Sigmoid colon (tissue), 4 donors: ENCODE results near the gene RPL7A.

ENCODE experiments used
- EP300 ChIP-seq, 4 donors: sonication (generic); formaldehyde crosslinking; IDR thresholded peaks; one replicate each; pipeline ENCODE4 v1.6.1; 2017; ENCODE audit warnings: antibody characterized with exemption in 4 of 4
- POLR2A ChIP-seq, 2 donors: fragments of 450-650 bp; IDR thresholded peaks; one replicate each; pipeline ENCODE4 v1.6.1; 2016; ENCODE audit warnings: antibody characterized with exemption in 2 of 2, mild to moderate bottlenecking in 2 of 2, moderate library complexity in 2 of 2
- POLR2AphosphoS5 ChIP-seq, 4 donors: sonication (generic); formaldehyde crosslinking; IDR thresholded peaks; one replicate each; pipeline ENCODE4 v1.6.1; 2017; ENCODE audit warnings: antibody characterized with exemption in 4 of 4
- TF ChIP-seq, protein P1 (sequence below), 4 experiments: fragments of 450-650 bp in 3 of 4; fragments of 200-600 bp in 1 of 4; IDR thresholded peaks; one replicate each; pipeline ENCODE4 v1.5.1; 2016 to 2019; ENCODE audit warnings: antibody characterized with exemption in 4 of 4, mild to moderate bottlenecking in 3 of 4, moderate library complexity in 2 of 4

- TF ChIP-seq, protein P1, sequence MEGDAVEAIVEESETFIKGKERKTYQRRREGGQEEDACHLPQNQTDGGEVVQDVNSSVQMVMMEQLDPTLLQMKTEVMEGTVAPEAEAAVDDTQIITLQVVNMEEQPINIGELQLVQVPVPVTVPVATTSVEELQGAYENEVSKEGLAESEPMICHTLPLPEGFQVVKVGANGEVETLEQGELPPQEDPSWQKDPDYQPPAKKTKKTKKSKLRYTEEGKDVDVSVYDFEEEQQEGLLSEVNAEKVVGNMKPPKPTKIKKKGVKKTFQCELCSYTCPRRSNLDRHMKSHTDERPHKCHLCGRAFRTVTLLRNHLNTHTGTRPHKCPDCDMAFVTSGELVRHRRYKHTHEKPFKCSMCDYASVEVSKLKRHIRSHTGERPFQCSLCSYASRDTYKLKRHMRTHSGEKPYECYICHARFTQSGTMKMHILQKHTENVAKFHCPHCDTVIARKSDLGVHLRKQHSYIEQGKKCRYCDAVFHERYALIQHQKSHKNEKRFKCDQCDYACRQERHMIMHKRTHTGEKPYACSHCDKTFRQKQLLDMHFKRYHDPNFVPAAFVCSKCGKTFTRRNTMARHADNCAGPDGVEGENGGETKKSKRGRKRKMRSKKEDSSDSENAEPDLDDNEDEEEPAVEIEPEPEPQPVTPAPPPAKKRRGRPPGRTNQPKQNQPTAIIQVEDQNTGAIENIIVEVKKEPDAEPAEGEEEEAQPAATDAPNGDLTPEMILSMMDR (IDR thresholded peaks at IDR 0.05): no peak
- no peak for TF ChIP-seq EP300 (IDR thresholded peaks at IDR 0.05)
- TF ChIP-seq POLR2AphosphoS5 (IDR thresholded peaks at IDR 0.05): no peak
- TF ChIP-seq POLR2A (IDR thresholded peaks at IDR 0.05): no peak
These were observed 23.3 kb downstream of the RPL7A start for GRCh38 chr9:133371261-133371711.
